Esophagus muscularis mucosa (tissue), 3 donors: ENCODE data around the gene TIMP1.

Experiments used
- CTCF ChIP-seq, 3 experiments: fragments of 200-600 bp in 2 of 3; fragments of 450-650 bp in 1 of 3; sonication (generic) in 2 of 3; IDR thresholded peaks; one replicate each; pipeline ENCODE4 v1.5.1; 2017 to 2019; ENCODE audit warnings: antibody characterized with exemption in 3 of 3, mild to moderate bottlenecking in 2 of 3, moderate library complexity in 1 of 3
- EP300 ChIP-seq: sonication (generic); formaldehyde crosslinking; IDR thresholded peaks from one replicate; pipeline ENCODE4 v1.6.1; 2017; ENCODE audit warnings: antibody characterized with exemption

GRCh38 chrX:47583240-47583861 lies 1.1 kb downstream of the TIMP1 start:
- TF ChIP-seq EP300, result no peak
- TF ChIP-seq CTCF (IDR thresholded peaks at IDR 0.05), result no peak
